ENCODE data around the gene CLSTN1.
"Not testable (repeated sequence)": the region's sequence is repeated elsewhere in the genome, so short reads cannot be mapped to it uniquely, and the experiment has no call there.

Gene CLSTN1

DNA sequence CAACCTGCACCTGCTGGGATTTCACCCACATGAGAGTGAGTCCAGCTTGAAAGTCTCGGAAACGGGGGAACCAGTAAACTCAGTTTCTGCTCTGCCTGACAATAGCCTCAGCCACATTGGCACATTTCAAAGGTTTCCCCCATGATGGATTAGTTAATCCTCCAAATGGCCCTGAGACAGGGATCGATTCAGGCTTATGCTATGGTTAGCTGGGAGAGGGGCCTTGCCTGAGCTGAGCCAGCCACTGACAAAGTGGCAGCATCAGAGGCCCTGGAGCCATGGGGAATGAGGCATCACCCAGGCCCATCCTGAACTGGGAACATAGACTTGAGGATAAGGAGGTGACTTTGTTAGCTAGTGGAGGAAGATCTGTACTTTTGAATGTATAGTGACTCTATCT is 2.9 kb upstream of the CLSTN1 start:
- DNase-seq (ENCODE audit: extremely low read depth in 1 of 2, low read depth in 1 of 2): no peak

DNA sequence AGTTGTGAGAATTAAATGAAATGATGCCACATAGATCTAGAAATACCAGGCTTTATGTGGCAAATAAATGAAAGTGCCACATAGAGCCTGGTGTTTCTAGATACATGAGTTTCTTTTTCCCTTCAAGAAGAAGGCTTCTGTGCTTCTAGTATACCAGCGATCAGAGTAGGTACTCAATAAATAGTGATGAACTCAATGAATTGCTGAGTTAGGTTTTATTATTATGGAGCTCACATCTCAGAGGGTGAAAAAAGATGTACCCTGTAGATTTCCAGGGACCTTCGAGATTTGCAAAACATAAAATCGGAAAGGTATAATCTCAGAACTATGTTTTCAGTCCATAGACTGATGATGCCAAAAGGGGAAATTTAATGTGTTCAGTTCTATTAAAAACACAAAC is 2.3 kb upstream of the CLSTN1 start:
- DNase-seq (ENCODE audit: extremely low read depth in 1 of 2, low read depth in 1 of 2): no peak

DNA sequence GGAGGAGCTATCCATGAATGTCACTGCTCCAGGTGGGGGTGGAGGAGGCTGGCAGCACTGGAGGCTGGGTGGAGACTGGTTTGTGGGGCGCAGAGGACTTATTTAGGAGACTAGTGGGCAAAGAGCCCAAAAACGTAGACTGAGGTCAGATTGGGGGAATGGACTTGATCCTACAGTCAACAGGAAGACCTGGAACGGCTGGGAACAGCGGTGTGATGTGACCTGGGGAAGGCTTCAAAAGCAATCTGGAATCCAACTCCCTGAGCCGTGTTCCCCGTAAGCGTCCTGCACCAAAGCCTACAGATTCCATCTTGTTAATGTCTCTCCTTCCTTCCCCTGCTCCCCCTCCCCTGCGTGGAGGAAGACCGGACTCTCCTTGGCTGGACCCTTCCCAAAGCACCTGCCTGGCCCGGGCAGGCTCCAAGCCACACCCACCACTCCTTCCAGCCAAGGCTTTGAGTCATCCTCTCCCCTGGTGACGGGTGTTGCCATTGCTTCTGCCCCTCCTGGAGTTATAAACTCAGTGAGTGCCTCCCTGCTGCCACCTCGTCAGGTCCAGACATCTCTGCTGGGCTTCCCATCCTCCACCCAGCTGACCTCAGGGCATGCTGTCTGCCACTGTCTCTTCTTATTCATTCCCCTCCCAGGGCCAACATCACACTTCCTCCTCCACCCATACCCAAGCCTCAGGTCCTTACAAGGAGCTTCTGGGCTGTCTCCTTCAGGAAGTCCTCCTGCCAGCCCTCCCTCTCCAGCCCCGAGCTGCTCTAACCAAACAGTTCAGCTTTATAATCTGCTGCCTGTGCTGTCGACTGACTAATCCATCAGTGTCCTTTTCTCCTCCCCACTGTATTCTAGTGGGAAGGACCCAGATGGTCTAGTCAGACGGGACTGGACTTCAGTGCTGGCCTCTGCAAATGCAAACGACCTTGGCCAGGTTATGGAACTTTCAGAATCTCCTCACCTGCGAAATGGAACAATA is 1.6 kb upstream of the CLSTN1 start:
- no peak for DNase-seq (ENCODE audit: extremely low read depth in 1 of 2, low read depth in 1 of 2)

DNA sequence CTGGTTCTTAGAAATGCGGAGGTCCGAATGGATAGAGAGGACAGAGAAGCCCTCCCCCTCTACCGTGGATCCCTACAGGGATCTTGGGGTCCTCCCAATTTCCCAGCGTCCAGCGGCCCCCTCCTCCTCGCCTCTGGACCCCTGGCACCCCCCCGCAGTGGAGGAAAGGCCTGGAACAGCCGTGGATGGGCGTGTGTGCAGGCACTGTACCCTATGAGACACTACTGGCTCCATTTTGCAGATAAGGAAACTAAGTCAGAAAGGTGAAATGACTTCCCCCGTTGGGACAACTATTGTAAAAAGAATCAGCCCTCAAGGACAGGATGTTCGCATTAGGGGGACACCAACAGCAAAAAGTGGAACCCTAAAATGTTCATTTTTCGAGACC is 931 bp upstream of the CLSTN1 start:
- no peak for DNase-seq (ENCODE audit: extremely low read depth in 1 of 2, low read depth in 1 of 2)

DNA sequence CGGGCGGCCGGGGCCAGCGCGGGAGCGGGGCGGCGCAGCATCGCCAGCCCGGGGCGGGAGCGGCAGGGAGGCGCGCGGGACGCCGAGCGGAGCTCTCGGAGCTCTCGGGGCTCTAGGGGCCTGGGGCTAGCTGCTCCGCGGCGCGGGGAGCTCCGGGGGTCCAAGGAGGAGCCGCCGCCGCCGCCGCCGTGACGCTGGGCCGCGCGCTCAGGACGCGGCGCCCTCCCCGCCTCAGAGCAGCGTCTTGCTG is 147 bp downstream of the CLSTN1 start:
- no peak for DNase-seq (ENCODE audit: extremely low read depth in 1 of 2, low read depth in 1 of 2)

DNA sequence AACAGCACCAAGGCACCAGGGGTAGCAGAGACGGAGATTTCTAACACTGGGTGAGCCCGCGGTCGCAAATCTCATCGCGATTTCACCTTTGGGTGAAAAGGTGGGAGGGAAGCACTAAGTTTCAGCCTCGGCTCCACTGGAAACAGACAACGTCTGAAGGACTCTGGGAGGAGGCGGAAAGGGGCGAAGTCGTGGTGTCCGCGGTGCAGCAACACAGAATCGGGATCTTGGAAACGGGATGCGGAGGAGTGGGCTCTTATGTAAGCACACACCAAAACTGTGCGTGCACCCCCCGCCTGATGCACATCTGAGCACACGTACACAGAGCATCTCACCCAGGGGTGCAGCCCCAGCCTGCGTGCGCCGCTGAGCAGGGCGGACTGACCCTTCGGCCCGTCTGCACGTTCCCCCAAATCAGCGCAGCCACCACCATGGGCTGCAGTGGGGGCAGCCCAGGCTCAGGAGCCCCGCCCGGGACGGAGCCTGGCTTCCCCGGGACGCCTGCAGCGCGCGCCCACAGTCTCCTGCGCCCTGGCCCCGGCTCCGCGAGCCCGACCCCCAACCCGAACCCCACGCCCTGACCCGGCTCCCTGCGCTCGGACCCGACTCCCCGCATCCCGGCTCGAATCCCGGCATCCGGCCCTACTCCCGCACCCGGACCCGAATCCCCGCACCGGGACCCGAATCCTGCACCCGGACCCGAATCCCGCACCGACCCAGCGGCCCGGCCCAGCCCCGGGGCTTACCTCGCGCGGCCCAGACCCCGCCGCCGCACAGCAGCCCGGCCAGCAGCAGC is 670 bp downstream of the CLSTN1 start:
- DNase-seq (ENCODE audit: extremely low read depth in 1 of 2, low read depth in 1 of 2): no peak

DNA sequence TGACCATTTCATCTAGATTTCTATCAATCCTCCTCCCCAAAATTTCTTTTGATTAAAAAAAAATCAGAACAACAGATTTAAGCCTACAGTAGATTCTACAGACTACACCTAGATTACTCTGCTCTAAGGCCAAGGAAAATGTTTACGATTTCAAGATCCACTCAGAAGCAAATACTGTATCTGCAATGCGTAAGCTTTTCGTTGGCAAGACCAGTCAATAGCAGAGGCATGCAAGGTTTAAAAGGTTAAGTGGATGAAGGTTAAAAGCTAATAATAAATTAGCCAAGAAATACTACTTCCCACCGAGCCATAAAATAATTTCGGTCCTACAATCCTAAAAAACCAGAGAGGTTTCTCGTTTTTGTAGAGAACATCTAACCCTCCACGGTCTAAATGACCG is 1.3 kb downstream of the CLSTN1 start:
- no peak for DNase-seq (ENCODE audit: extremely low read depth in 1 of 2, low read depth in 1 of 2)

DNA sequence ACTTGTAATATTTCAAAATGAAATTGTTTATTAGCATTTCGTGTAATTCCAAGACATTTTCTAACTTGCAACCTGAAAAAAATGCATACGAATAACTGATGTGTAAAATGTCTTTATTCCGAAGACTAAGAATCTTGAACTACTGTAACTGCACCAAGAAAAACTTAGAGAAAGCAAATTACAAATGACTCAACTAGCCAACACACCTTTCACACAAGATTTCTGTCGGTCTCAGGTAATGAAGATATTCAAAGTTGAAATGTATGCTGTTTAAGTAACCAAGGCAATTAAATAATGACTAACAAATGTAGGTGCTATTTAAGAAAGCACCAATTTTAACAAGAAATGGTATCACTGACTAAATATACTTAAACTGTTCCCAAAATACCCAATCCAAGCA is 2.1 kb downstream of the CLSTN1 start:
- DNase-seq (ENCODE audit: extremely low read depth in 1 of 2, low read depth in 1 of 2): no peak

DNA sequence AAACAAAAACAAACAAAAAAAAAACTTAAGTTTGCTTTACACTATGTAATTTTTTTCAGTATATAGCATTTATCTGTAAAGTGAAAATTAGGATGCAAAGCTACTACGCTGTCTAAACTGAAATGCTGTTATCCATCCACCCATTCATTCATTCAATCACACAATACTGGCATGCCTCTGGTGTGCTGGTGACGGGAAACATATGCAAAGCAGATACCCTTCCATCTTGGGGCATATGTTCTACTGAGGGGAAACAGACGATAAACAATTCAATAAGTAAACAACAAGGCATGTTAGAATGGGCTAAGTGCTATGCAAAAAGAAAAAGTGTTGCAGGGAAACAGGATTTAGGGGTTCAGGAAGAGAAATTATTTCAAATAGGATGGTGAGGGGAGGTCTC is 3.2 kb downstream of the CLSTN1 start:
- no peak for DNase-seq (ENCODE audit: extremely low read depth in 1 of 2, low read depth in 1 of 2)

DNA sequence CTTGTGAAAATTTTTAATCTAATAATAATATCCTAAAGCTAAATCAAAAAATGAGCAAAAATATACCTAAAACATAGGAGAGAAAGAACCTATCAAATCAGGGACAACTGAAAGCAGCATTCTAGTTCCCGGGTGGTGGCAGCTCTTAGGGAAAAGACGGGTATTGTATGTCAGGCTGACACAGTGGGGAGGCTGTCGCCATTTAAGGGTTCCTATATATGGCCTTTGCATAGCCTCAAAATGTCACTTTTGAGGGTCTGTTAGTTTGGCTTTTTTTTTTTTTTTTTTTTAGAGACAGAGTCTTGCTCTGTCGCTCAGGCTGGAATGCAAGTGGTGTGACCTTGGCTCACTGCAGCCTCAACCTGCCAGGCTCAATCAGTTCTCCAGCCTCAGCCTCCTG is 6.0 kb downstream of the CLSTN1 start:
- DNase-seq (ENCODE audit: extremely low read depth in 1 of 2, low read depth in 1 of 2): no peak

DNA sequence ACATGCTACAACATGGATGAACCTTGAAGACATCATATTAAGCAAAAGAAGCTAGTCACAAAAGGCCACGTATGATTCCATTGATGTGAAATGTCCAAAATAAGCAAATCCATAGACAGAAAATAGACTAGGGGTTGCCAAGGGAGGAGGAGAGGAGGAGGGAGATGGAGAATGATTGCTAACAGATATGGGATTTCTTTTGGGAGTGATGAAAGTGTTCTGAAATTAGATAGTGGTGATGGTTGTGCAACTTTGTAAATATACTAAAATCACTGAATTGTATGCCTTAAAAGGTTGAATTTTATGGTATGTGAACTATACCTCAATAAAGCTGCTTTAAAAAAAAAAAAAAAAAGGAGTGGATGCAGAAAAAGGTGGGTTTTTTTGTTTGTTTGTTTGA is 7.6 kb downstream of the CLSTN1 start:
- DNase-seq (ENCODE audit: extremely low read depth in 1 of 2, low read depth in 1 of 2): no peak

DNA sequence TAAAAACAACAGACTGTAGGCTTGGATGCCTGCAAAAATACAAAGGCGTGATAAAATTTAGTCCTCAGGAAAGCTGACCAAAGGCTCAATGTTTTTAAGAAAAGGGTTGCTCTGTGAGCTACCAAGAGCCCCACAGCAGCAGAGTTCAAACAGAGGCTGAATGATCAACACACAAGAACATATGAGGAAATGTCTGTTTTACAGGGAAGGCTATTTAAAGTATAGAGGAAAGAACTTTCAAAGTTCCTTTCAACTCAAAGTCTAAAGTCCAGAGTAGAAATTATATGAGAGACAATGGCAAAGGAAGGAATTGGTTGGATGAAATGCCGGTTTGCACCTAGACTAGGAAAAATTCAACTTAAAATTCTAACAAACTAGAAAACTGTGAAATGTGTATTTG is 8.6 kb downstream of the CLSTN1 start:
- no peak for DNase-seq (ENCODE audit: extremely low read depth in 1 of 2, low read depth in 1 of 2)

DNA sequence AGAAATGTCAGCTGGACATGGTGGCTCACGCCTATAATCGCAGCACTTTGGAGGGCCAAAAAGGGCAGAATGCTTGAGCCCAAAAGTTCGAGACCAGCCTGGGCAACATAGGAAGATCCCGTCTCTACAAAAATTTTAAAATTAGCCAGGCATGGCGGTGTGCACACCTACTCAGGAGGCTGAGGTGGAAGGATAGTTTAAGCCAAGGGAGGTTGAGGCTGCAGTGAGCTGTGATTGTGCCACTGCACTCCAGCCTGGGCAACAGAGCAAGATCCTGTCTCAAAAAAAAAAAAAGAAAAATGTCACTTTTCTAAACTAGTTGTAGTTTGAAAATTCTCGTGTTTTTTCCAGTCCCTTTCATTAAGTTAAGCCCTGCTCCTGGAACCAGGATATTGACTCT is 9.1 kb downstream of the CLSTN1 start:
- DNase-seq (ENCODE audit: extremely low read depth in 1 of 2, low read depth in 1 of 2): no peak

DNA sequence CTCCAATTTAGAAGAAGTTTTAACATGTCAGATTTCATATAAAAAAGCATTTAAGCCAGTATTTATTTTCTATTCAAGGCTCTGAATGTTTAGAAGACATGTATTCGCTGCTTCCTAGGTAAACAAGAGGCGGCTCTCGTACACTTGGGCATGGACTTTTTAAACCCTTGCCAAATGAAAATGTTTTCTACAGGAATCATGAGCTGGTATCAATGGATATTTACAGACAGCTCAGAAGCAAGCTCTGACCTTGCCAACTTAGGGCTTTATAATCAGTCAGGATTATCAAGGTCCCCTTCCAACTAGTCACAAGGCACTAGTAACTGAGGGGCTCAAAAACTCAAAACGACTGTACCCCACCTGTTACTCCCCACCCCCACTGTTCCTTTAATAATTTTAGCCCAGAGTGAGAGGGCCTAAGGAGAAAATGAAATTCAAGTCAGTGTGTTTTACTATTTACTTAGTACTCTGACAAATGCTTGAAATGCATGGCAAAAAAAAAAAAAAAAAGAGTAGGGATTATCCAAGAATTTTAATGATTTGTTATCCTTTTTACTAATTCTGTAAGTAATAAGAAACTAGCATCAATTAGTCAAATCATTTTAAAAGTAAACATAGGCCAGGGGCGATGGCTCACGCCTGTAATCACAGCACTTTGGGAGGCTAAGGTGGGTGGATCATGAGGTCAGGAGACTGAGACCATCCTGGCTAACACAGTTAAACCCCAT is 12.4 kb downstream of the CLSTN1 start:
- no peak for DNase-seq (ENCODE audit: extremely low read depth in 1 of 2, low read depth in 1 of 2)

DNA sequence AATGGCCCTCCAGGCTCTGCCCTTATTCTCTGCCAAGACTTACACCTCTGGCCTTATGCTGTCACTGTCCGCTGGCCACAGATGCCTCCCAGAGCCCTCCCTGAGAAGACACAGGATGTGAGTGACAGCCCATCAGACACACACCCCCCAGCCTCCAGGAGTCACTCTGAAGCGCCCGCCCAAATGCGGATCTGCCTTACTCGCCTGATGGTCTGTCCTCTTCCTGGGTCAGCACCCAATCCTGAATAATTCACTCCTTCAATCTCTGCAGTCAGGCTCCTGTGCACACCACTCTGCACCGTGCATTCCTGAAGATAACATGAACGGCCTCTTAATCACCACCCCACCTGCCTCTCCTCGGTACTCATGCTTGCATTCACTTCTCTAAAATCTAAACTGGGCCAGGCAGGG is 14.7 kb downstream of the CLSTN1 start:
- no peak for DNase-seq (ENCODE audit: extremely low read depth in 1 of 2, low read depth in 1 of 2)

DNA sequence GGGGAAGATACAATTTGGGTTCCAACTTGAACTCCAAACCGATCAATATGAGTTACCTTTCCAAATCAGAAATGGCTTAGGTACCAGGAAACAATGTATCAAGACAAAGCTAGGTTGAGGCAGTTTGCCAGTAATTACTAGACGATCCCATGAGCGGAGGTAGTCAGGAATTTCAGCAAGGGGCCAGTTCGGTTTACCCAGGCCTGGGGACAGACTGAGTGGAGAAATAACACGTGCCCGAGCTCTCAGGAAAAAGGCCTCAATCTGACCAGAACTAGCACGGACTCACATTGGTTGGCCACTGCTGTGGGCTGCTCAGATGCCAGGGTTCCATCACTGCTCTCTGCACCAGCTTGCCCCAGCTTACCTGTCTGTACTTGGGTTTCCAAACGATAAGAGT is 15.3 kb downstream of the CLSTN1 start:
- no peak for DNase-seq (ENCODE audit: extremely low read depth in 1 of 2, low read depth in 1 of 2)

DNA sequence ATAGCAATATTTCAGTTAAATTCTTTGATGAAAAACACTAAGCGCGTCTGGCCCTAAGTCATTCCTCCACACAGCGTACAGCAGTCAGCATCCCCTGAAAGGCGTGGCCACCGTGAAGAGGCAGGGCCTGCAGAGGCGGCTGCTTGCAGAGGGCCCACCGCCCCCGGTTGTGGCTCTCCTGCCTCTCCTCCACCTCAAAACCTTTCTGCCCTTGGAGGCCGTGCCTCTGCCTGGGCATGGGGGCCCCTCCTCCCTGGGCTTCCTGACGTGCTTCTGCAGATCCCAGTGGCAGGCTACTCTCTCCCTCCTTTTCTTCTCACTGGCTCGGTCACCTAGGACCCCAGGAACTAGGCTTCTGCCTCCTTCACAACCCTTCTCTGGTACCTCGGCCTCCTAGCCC is 16.2 kb downstream of the CLSTN1 start:
- no peak for DNase-seq (ENCODE audit: extremely low read depth in 1 of 2, low read depth in 1 of 2)

DNA sequence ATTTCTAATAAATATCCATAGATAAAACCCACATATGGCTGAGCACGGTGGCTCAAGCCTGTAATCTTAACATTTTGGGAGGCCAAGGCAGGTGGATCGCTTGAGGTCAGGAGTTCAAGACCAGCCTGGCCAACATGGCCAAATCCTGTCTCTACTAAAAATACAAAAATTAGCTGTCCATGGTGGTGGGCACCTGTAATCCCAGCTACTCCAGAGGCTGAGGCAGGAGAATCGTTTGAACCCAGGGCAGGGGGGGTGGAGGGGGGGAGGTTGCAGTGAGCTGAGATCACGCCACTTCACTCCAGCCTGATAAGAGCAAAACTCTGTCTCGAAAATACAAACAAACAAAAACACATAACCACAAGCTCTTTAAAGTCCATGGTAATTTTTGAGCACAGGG is 17.8 kb downstream of the CLSTN1 start:
- not testable (repeated sequence) for DNase-seq (ENCODE audit: extremely low read depth in 1 of 2, low read depth in 1 of 2)

DNA sequence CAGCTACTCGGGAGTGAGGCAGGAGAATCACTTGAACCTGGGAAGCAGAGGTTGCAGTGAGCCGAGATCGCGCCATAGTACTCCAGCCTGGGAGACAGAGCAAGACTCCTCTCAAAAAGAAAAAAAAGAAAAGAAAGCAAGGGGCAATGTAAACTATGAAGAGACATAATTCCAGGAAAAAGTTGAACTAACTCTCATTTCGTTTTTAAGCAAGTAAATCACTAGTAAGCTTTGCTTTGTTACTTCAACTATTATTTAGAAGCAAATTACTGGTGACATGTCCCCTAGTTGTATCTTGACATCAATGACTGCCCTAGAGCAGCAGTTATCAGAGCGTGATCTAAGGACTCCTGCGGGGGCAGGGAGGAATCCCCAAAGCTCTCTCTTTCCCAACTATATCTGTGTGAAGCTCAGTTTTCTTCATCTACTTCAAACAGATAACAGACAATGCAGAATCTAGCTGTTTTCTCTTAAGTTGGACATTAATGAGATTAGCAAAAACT is 18.7 kb downstream of the CLSTN1 start:
- no peak for DNase-seq (ENCODE audit: extremely low read depth in 1 of 2, low read depth in 1 of 2)

DNA sequence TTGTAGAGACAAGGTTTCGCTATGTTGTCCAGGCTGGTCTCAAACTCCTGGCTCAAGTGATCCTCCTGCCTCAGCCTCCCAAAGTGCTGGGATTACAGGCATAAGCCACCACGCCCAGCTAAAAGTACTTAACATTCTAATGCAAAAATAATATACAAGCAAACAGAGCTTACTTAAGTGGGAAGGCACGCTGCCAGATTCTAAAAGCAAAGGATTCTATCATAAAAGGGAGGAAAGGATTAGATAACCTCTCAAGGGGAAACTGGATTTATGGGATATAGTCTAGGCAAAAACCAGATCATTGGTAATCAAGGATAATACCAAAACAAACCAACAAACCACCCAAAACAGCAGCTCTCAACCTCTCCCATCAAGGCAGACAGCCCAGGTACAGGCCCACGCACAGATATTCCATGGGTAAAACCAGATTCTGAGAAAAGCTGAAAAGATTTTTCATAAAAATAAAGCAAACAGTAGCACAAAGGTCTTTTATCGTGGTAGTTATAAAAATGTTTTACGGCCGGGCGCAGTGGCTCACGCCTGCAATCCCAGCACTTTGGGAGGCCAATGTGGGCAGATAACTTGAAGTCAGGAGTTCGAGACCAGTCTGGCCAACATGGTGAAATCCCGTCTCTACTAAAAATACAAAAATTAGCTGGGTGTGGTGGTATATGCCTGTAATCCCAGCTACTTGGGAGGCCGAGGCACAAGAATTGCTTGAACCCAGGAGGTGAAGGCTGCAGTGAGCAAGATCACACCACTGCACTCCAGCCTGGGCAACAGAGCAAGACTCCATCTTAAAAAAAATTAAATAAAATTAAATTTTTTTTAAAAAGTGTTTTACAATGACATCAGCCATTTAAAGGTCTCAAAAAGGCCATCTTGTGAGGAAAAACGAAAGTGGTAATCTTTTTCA is 20.5 kb downstream of the CLSTN1 start:
- DNase-seq (ENCODE audit: extremely low read depth in 1 of 2, low read depth in 1 of 2): not testable (repeated sequence)
